ENCODE measurements around the gene OR52E8. TPM values are rescaled to one million over a fixed set of nuclear protein-coding genes. Genes with fewer than 3 reads are reported as not detected.
A peak's percentile ranks its signal among the peaks of the same experiment; 100 is the strongest.

The OR52E8 gene
- total and polyA plus RNA-seq, 10 of the 15 experiments (the other 5 are each of a cell fraction or from before 2014, with no cell fraction given): not detected

GRCh38 chr11:5808500-5809121 lies 48.9 kb downstream of the OR52E8 start, which contains the start of gene OR52N2 (continued):
- TF ChIP-seq SPI1 (IDR thresholded peaks at IDR 0.05; ENCODE audit: borderline replicate concordance, insufficient read depth, low read depth, low read length): no peak
- TF ChIP-seq CEBPZ (IDR thresholded peaks at IDR 0.05; ENCODE audit: low read depth, low read length): no peak
- TF ChIP-seq ZNF207 (IDR thresholded peaks at IDR 0.05; ENCODE audit: borderline replicate concordance): 0 out of 2 replicates have a peak, but pooled peaks have one; percentile 63
- no peak for TF ChIP-seq NFYB (IDR thresholded peaks at IDR 0.05; ENCODE audit: insufficient read depth, low read depth, low read length)
- TF ChIP-seq PBX3 (IDR thresholded peaks at IDR 0.05; ENCODE audit: insufficient replicate concordance, low read depth, low read length): no peak
- no peak for TF ChIP-seq RFX5 (IDR thresholded peaks at IDR 0.05; ENCODE audit: low read depth, low read length)
- TF ChIP-seq BMI1 (IDR thresholded peaks at IDR 0.05; ENCODE audit: borderline replicate concordance): no peak
- 0 out of 2 replicates have a peak, but pooled peaks have one; percentile 19 for TF ChIP-seq CREM (IDR thresholded peaks at IDR 0.05; ENCODE audit: low read depth)
- no peak for TF ChIP-seq ZBTB33 (IDR thresholded peaks at IDR 0.05)
- TF ChIP-seq IRF3 (IDR thresholded peaks at IDR 0.05): peak; percentile 26; the same call in 1 of the 2 replicates
- no peak for TF ChIP-seq HSF1 (IDR thresholded peaks at IDR 0.05; ENCODE audit: low read depth, low read length)

Measured in GM12878 (cell line).